HFF-Myc (cell line): Measurements from ENCODE around the gene CSHL1.
A peak's percentile ranks its signal among the peaks of the same experiment; 100 is the strongest.
"Not testable (repeated sequence)": the region's sequence is repeated elsewhere in the genome, so short reads cannot be mapped to it uniquely, and the experiment has no call there.

Source experiments
- DNase-seq: peaks from one replicate; pipeline ENCODE4 v3.0.0-alpha.2; 2011; ENCODE audit warnings: low read depth; ENCODE audit errors: extremely low read depth
- H3K4me3 ChIP-seq: replicated peaks from 2 replicates; pipeline ENCODE4 v1.5.1; 2011; ENCODE audit warnings: low read depth, mild to moderate bottlenecking, control low read depth, low read length
- CTCF ChIP-seq: IDR thresholded peaks from 2 replicates; pipeline ENCODE4 v1.5.1; 2012; ENCODE audit warnings: mild to moderate bottlenecking, low read depth, low read length, control low read depth; ENCODE audit errors: missing control alignments

Gene CSHL1

GRCh38 chr17:63918305-63918704, 7.2 kb upstream of the CSHL1 start:
- no peak for DNase-seq
- no peak for TF ChIP-seq CTCF
- no peak overlapping the region for H3K4me3 ChIP-seq

- H3K4me3 ChIP-seq: no peak overlapping the region
- no peak for DNase-seq
- no peak for TF ChIP-seq CTCF
Measured at GRCh38 chr17:63917646-63918045, 6.6 kb upstream of the CSHL1 start.

GRCh38 chr17:63917206-63917605, 6.1 kb upstream of the CSHL1 start:
- not testable (repeated sequence) for DNase-seq, H3K4me3 ChIP-seq

GRCh38 chr17:63916566-63917185, 5.6 kb upstream of the CSHL1 start:
- DNase-seq: no peak
- no peak for TF ChIP-seq CTCF
- no peak overlapping the region for H3K4me3 ChIP-seq

- H3K4me3 ChIP-seq, DNase-seq: not testable (repeated sequence)
Measured at GRCh38 chr17:63915753-63916152, 4.7 kb upstream of the CSHL1 start.

GRCh38 chr17:63914471-63914870, 3.4 kb upstream of the CSHL1 start:
- TF ChIP-seq CTCF: no peak
- no peak overlapping the region for H3K4me3 ChIP-seq
- DNase-seq: no peak

GRCh38 chr17:63911657-63912100, 621 bp upstream of the CSHL1 start:
- DNase-seq: no peak
- H3K4me3 ChIP-seq: no peak overlapping the region
- peak; percentile 63 for TF ChIP-seq CTCF

GRCh38 chr17:63910096-63910495, 962 bp downstream of the CSHL1 start:
- TF ChIP-seq CTCF: no peak
- no peak for DNase-seq
- no peak overlapping the region for H3K4me3 ChIP-seq

GRCh38 chr17:63909586-63909985, 1.5 kb downstream of the CSHL1 start:
- H3K4me3 ChIP-seq, DNase-seq: not testable (repeated sequence)
